ENCODE data around the gene GAL3ST1. TPM values are rescaled to one million over a fixed set of nuclear protein-coding genes. Genes with fewer than 3 reads are reported as not detected.

Gene GAL3ST1
- polyA plus RNA-seq, 3 donors: not detected

- no peak overlapping the region for H3K4me2 ChIP-seq (replicated peaks; ENCODE audit: extremely low read depth, low read length, poor library complexity, severe bottlenecking)
- no peaks in the 10 kb centered on the region for H4K20me1 ChIP-seq (ENCODE audit: insufficient read depth, low read length)
- intact Hi-C loops (cut with micrococcal nuclease): no loop called here
- H3K36me3 Mint-ChIP-seq: peaks cover 0 to 5% of the 10 kb centered on the region in 2 donors
- peak overlapping the region in 2 of 7 donors; percentile 7 to 85 for H3K27ac Mint-ChIP-seq
- H3K4me3 ChIP-seq (replicated peaks in 1 of 3; ENCODE audit: low read depth in 2 of 3, low read length in 3 of 3): no peak overlapping the region
- H3K27ac ChIP-seq (ENCODE audit: low read depth in 1 of 2, low read length in 2 of 2): no peak overlapping the region
- H3K9me3 ChIP-seq (replicated peaks in 1 of 2; ENCODE audit: control insufficient read depth in 1 of 2, insufficient read depth in 1 of 2, low read length in 2 of 2): no peaks in the 10 kb centered on the region
- H3K27me3 ChIP-seq (ENCODE audit: control insufficient read depth in 2 of 2, insufficient read depth in 2 of 2, low read length in 2 of 2): no peaks in the 10 kb centered on the region
- no peaks in the 10 kb centered on the region for H3K36me3 ChIP-seq (replicated peaks in 1 of 2; ENCODE audit: control insufficient read depth in 1 of 2, insufficient read depth in 2 of 2, low read length in 2 of 2)
- H2AFZ ChIP-seq (ENCODE audit: insufficient read depth, low read depth, low read length, poor library complexity, severe bottlenecking): no peak overlapping the region
- peak; percentile 26 to 30 (median 28) for DNase-seq
- peaks cover 8 to 9% of the 10 kb centered on the region in 2 donors for H3K4me1 ChIP-seq (ENCODE audit: control insufficient read depth in 1 of 2, insufficient read depth in 2 of 2, low read length in 2 of 2)
- 67% methylated on average over 2 of the region's 3 CpGs for WGBS (ENCODE audit: insufficient coverage)
- no peak for TF ChIP-seq CTCF (IDR thresholded peaks at IDR 0.05)
- H3K79me2 ChIP-seq (ENCODE audit: insufficient read depth, low read length): no peaks in the 10 kb centered on the region
- H3K9ac ChIP-seq (ENCODE audit: insufficient read depth, low read length, poor library complexity, severe bottlenecking): no peak overlapping the region
- peaks cover 0 to 6% (median 0%) of the 10 kb centered on the region in 7 donors for H3K9me3 Mint-ChIP-seq
- H3K4me3 Mint-ChIP-seq: no peak overlapping the region
- H3K4me1 Mint-ChIP-seq: peaks cover 17% of the 10 kb centered on the region
- H3K27me3 Mint-ChIP-seq (ENCODE audit: low read depth in 3 of 3): peaks cover 0 to 5% (median 0%) of the 10 kb centered on the region in 3 donors
Measured at GRCh38 chr22:30600921-30601320, 26.5 kb upstream of the GAL3ST1 start.

GRCh38 chr22:30598986-30599385, 24.5 kb upstream of the GAL3ST1 start:
- no peak overlapping the region for H3K4me3 ChIP-seq (replicated peaks in 1 of 3; ENCODE audit: low read depth in 2 of 3, low read length in 3 of 3)
- H2AFZ ChIP-seq (ENCODE audit: insufficient read depth, low read depth, low read length, poor library complexity, severe bottlenecking): no peak overlapping the region
- no peaks in the 10 kb centered on the region for H3K9me3 ChIP-seq (replicated peaks in 1 of 2; ENCODE audit: control insufficient read depth in 1 of 2, insufficient read depth in 1 of 2, low read length in 2 of 2)
- DNase-seq: no peak
- H3K79me2 ChIP-seq (ENCODE audit: insufficient read depth, low read length): no peaks in the 10 kb centered on the region
- H3K9ac ChIP-seq (ENCODE audit: insufficient read depth, low read length, poor library complexity, severe bottlenecking): no peak overlapping the region
- no CpG with 5 or more reads among the region's 3 CpGs for WGBS (ENCODE audit: insufficient coverage)
- no peak overlapping the region for H3K27ac ChIP-seq (ENCODE audit: low read depth in 1 of 2, low read length in 2 of 2)
- no peak overlapping the region for H3K27ac Mint-ChIP-seq
- H3K4me3 Mint-ChIP-seq: no peak overlapping the region
- H3K36me3 Mint-ChIP-seq: peaks cover 0 to 4% of the 10 kb centered on the region in 2 donors
- intact Hi-C loops (cut with micrococcal nuclease): loop anchor here in 1 of 2 donors (10.0 kb wide), 1 partner anchor 154 kb away; no protein-coding TSS in a partner anchor
- no peaks in the 10 kb centered on the region for H3K27me3 ChIP-seq (ENCODE audit: control insufficient read depth in 2 of 2, insufficient read depth in 2 of 2, low read length in 2 of 2)
- H3K4me1 ChIP-seq (ENCODE audit: control insufficient read depth in 1 of 2, insufficient read depth in 2 of 2, low read length in 2 of 2): no peaks in the 10 kb centered on the region
- H3K27me3 Mint-ChIP-seq (ENCODE audit: low read depth in 3 of 3): peaks cover 0 to 11% (median 5%) of the 10 kb centered on the region in 3 donors
- no peak overlapping the region for H3K4me2 ChIP-seq (replicated peaks; ENCODE audit: extremely low read depth, low read length, poor library complexity, severe bottlenecking)
- H3K36me3 ChIP-seq (replicated peaks in 1 of 2; ENCODE audit: control insufficient read depth in 1 of 2, insufficient read depth in 2 of 2, low read length in 2 of 2): no peaks in the 10 kb centered on the region
- H4K20me1 ChIP-seq (ENCODE audit: insufficient read depth, low read length): no peaks in the 10 kb centered on the region
- TF ChIP-seq CTCF (IDR thresholded peaks at IDR 0.05): no peak
- H3K9me3 Mint-ChIP-seq: peaks cover 0 to 6% (median 0%) of the 10 kb centered on the region in 7 donors
- peaks cover 8% of the 10 kb centered on the region for H3K4me1 Mint-ChIP-seq

Measured in CD14-positive monocyte (primary cell).